Brain microvascular endothelial cell (primary cell): ENCODE data around the gene FOXC1.

Experiments used
- DNase-seq: peaks from one replicate; pipeline ENCODE4 v3.0.0-alpha.2; 2020
- H3K27ac ChIP-seq: fragments of 250-450 bp; sonication (Bioruptor Pico); 2 replicates; pipeline ENCODE4 v1.5.1; 2020; ENCODE audit warnings: mild to moderate bottlenecking, moderate library complexity
- H3K27me3 ChIP-seq: fragments of 250-450 bp; sonication (Bioruptor Pico); replicated peaks from 2 replicates; pipeline ENCODE4 v1.5.1; 2020; ENCODE audit warnings: mild to moderate bottlenecking
- H3K36me3 ChIP-seq: fragments of 250-450 bp; sonication (Bioruptor Pico); replicated peaks from 2 replicates; pipeline ENCODE4 v1.5.1; 2020; ENCODE audit warnings: mild to moderate bottlenecking
- H3K4me3 ChIP-seq: 2 replicates; pipeline ENCODE4 v1.5.1; 2011; ENCODE audit warnings: low read depth, mild to moderate bottlenecking, control low read depth, low read length, moderate library complexity
- in situ Hi-C: cut with HindIII; loops from 2 replicates; pipeline ENCODE4 v1.10.0; 2017; ENCODE audit warnings: low sequenced_read_pairs, low pct_ligation_motif_present
- TF ChIP-seq, protein P1 (sequence below): IDR thresholded peaks from 2 replicates; pipeline ENCODE4 v1.5.1; 2011; ENCODE audit warnings: low read depth, mild to moderate bottlenecking, moderate library complexity, low read length, control low read depth, inconsistent platforms; ENCODE audit errors: missing control alignments

FOXC1 gene

DNA sequence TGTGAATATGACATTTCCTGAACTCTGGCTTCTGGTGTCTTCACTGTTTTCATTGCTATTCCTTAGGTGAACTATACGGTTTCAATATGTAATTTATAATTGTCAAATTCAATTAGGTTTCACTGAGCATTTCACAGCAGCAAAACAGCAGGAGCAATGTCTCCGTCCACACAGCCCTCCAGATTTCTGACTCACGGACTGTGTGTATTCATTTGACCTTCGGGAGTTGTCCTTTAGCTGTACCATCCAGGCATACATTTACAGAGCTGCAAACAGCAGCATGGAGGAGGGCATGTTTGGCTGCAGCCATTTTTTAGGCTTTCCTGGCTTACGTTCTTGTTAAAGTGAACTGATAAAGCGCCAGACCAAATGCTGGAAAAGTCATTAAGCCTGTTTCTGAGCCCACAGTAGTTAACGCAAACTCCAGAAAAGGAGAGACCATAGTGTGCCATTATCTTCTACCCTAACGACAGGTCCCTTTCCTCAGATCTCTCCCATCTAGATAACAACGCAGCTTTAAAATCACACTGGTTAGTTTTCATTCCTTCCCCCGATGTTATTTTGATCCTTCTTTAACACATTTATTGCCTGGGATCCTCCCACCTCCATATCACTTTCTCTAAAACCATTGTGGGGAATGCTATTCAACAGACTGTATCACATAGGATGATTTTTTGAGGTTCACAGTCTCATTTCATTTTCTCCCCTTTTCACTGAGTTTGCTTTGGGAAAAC is 18.3 kb downstream of the FOXC1 start:
- no peaks in the 10 kb centered on the region for H3K36me3 ChIP-seq
- H3K4me3 ChIP-seq = no peak overlapping the region
- peaks cover 55% of the 10 kb centered on the region for H3K27me3 ChIP-seq
- no peak for DNase-seq
- in situ Hi-C loops = no loop called here
- no peak overlapping the region for H3K27ac ChIP-seq
- TF ChIP-seq, protein P1, sequence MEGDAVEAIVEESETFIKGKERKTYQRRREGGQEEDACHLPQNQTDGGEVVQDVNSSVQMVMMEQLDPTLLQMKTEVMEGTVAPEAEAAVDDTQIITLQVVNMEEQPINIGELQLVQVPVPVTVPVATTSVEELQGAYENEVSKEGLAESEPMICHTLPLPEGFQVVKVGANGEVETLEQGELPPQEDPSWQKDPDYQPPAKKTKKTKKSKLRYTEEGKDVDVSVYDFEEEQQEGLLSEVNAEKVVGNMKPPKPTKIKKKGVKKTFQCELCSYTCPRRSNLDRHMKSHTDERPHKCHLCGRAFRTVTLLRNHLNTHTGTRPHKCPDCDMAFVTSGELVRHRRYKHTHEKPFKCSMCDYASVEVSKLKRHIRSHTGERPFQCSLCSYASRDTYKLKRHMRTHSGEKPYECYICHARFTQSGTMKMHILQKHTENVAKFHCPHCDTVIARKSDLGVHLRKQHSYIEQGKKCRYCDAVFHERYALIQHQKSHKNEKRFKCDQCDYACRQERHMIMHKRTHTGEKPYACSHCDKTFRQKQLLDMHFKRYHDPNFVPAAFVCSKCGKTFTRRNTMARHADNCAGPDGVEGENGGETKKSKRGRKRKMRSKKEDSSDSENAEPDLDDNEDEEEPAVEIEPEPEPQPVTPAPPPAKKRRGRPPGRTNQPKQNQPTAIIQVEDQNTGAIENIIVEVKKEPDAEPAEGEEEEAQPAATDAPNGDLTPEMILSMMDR = no peak

DNA sequence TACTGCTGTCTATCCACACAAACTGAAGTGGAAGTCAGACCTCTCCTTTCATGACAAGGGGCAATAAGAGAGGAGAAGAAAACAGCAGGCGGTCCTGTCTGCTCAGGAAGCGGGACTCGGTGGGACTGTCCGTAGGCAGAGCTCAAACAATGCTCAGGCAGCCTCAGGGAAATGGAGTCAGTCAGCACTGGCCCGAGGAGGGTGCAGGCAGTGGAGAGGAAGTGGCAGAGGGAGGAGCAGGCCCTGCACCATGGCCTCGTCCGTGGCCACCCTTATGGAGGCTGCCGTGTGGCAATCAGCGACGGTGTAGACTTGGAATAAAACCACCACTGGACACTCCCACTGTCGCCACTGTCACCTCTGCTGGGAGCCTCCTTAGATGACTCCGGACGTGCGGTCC is 19.6 kb downstream of the FOXC1 start:
- DNase-seq = no peak
- no peak overlapping the region for H3K27ac ChIP-seq
- in situ Hi-C loops = no loop called here
- H3K36me3 ChIP-seq = no peaks in the 10 kb centered on the region
- TF ChIP-seq, protein P1 = no peak
- peaks cover 44% of the 10 kb centered on the region for H3K27me3 ChIP-seq
- no peak overlapping the region for H3K4me3 ChIP-seq

DNA sequence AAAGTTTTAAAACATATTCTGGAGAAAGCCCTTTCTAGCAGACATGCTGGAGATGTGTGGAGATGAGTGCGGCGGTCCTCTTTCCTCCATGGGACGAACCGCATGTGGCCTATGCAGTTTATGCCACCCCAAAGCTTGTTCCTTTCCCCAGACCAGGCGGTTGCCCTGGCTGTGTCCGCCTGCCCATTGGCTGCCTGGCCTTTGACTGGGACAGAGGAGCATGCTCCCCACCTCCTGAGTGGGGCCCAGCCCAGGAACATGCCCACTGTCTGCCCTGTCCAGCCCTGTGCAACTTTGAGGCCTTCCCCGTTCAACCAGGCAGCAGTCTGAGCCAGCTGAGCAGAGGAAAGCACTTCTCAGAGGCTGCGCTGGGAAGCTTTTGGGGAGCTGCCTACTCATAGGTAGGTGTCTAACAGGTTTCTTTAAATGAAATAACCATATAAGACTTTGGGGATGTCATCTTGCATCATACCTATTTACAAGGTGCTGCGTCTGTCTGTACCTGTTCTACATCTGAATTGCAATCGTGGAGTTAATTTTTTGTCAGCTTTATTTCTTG is 20.6 kb downstream of the FOXC1 start:
- H3K27me3 ChIP-seq = peaks cover 38% of the 10 kb centered on the region
- TF ChIP-seq, protein P1 = no peak
- no peak for DNase-seq
- no peak overlapping the region for H3K4me3 ChIP-seq
- H3K27ac ChIP-seq = no peak overlapping the region
- in situ Hi-C loops = no loop called here
- H3K36me3 ChIP-seq = no peaks in the 10 kb centered on the region

DNA sequence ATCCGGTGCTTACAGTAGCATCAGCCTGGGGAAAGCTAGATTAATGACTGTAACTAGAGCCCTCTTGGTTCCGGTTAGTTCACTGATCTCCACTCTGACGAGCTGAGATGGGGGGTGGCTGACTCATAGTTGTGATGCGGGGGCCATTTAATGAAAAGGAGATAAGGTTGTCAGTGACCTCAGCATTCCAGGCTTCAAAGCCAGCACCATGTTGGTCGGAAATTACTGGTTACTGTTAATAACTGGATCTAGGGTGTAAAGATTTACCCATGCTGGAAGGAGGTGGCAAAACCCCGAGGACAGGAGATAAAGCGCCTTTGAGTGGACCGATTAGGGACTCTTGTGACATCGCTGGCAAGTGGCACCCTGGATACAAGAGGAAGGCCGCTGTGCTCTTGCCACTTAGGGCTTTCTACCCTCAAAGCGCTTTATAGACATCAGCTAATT is 21.1 kb downstream of the FOXC1 start:
- TF ChIP-seq, protein P1 = no peak
- Histone ChIP-seq H3K4me3 (no peak overlapping the region), H3K36me3 (no peaks in the 10 kb centered on the region), H3K27me3 (peaks cover 33% of the 10 kb centered on the region), H3K27ac (no peak overlapping the region)
- in situ Hi-C loops = no loop called here
- DNase-seq = peak; percentile 80

DNA sequence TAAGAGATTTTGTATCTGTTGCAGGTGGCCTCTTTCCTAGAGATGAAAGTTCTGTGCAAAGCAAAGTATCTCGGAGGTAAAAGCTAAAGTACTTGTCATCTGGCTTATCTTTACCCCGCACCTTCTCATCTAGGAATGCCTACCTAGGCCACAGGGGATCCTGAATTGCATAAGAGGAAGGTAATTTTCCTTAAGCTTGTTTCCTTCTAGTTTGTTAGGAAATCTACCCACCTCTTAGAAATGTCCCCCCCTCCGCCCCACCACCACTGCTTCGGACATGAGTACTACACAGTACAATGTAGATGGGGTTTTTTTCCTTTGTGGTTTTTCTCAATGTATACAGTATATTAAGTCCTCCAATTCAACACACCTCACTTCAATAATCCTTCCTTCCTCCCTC is 21.5 kb downstream of the FOXC1 start:
- TF ChIP-seq, protein P1 = no peak
- no peak for DNase-seq
- Histone ChIP-seq H3K27me3 (peaks cover 28% of the 10 kb centered on the region), H3K4me3 (no peak overlapping the region), H3K27ac (no peak overlapping the region), H3K36me3 (no peaks in the 10 kb centered on the region)
- in situ Hi-C loops = no loop called here
